A673 (cell line): ENCODE data around the gene FHL5.

Experiments
- CTCF ChIP-seq: fragments of 300-800, 200-600 bp; sonication (generic); conservative IDR thresholded peaks from 2 replicates; pipeline ENCODE4 v1.5.1; 2017; ENCODE audit warnings: low read depth, mild to moderate bottlenecking, antibody characterized with exemption, low read length, moderate library complexity, mixed read lengths
- EZH2 ChIP-seq: fragments of 200-600 bp; sonication (generic); IDR thresholded peaks from 2 replicates; pipeline ENCODE4 v1.6.1; 2017; ENCODE audit warnings: borderline replicate concordance, low read depth, mild to moderate bottlenecking, mixed read lengths, antibody characterized with exemption, low read length; ENCODE audit not compliant: poor library complexity, severe bottlenecking

DNA sequence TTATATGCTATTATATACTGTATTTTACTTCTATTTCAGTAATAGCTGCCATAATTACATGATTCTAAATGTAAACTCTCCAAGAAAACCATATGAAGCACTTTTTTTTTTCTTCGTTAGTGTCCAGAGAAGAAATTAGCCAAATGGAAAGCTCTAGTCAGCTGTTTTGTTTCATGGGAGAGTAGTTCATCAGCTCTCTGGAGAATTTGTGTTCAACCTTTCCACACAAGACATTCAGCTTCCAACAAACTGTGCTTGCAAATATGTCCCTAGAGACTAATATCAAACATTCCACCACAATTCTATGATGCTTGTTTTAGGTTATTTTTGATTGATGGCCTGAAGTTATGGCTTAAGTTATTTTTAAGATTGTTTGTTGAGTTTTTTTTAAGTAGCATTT lies 19.5 kb downstream of the FHL5 start:
- TF ChIP-seq CTCF (no peak), EZH2 (no peak)
